Neural progenitor cell (in vitro differentiated cells): ENCODE data around the gene SLX9. TPM values are rescaled to one million over a fixed set of nuclear protein-coding genes. Genes with fewer than 3 reads are reported as not detected.

Experiments used
- DNase-seq: peaks from one replicate; pipeline ENCODE4 v3.0.0-alpha.2; 2016; ENCODE audit warnings: low spot score
- H2AFZ ChIP-seq: fragments of 200-600 bp; sonication (generic); replicated peaks from 2 replicates; pipeline ENCODE4 v1.6.1; 2016; ENCODE audit warnings: antibody characterized with exemption
- H3F3A ChIP-seq: fragments of 200-600 bp; sonication (generic); 2 replicates; pipeline ENCODE4 v1.6.1; 2016; ENCODE audit warnings: antibody characterized with exemption, low read depth
- H3K27ac ChIP-seq: fragments of 200-600 bp; sonication (generic); 2 replicates; pipeline ENCODE4 v1.5.1; 2016; ENCODE audit warnings: mild to moderate bottlenecking
- H3K27me3 ChIP-seq: fragments of 200-600 bp; sonication (generic); 2 replicates; pipeline ENCODE4 v1.6.1; 2016; ENCODE audit warnings: mild to moderate bottlenecking, moderate library complexity
- H3K36me3 ChIP-seq: fragments of 200-600 bp; sonication (generic); 2 replicates; pipeline ENCODE4 v1.5.1; 2016
- H3K4me1 ChIP-seq: fragments of 200-600 bp; sonication (generic); 2 replicates; pipeline ENCODE4 v1.6.1; 2016; ENCODE audit warnings: mixed run types
- H3K4me2 ChIP-seq: fragments of 200-600 bp; sonication (generic); 2 replicates; pipeline ENCODE4 v1.6.1; 2016
- H3K4me3 ChIP-seq: fragments of 200-600 bp; sonication (generic); 2 replicates; pipeline ENCODE4 v1.5.1; 2016
- H3K79me2 ChIP-seq: fragments of 200-600 bp; sonication (generic); 2 replicates; pipeline ENCODE4 v1.6.1; 2016; ENCODE audit warnings: low read depth
- H3K9ac ChIP-seq: fragments of 200-600 bp; sonication (generic); 2 replicates; pipeline ENCODE4 v1.6.1; 2016
- H3K9me3 ChIP-seq: fragments of 200-600 bp; sonication (generic); 2 replicates; pipeline ENCODE4 v1.5.1; 2016; ENCODE audit warnings: low read depth
- H4K20me1 ChIP-seq: fragments of 200-600 bp; sonication (generic); 2 replicates; pipeline ENCODE4 v1.6.1; 2016; ENCODE audit warnings: low read depth
- H3K27ac Mint-ChIP-seq: 3 replicates; pipeline ENCODE4 v1.8.0; 2021; ENCODE audit warnings: mixed read lengths
- H3K27me3 Mint-ChIP-seq: 2 replicates; pipeline ENCODE4 v1.8.0; 2022; ENCODE audit warnings: low read depth, mild to moderate bottlenecking, inconsistent platforms, moderate library complexity, mixed read lengths; ENCODE audit not compliant: insufficient read depth
- H3K36me3 Mint-ChIP-seq: 3 replicates; pipeline ENCODE4 v1.8.0; 2021; ENCODE audit warnings: mixed read lengths
- H3K4me1 Mint-ChIP-seq: 3 replicates; pipeline ENCODE4 v1.8.0; 2021; ENCODE audit warnings: mixed read lengths
- H3K4me3 Mint-ChIP-seq: 3 replicates; pipeline ENCODE4 v1.8.0; 2021; ENCODE audit warnings: mild to moderate bottlenecking, moderate library complexity, mixed read lengths
- H3K9me3 Mint-ChIP-seq: 3 replicates; pipeline ENCODE4 v1.8.0; 2020; ENCODE audit warnings: mixed read lengths
- CTCF ChIP-seq: fragments of 200-600 bp; sonication (generic); IDR thresholded peaks from 2 replicates; pipeline ENCODE4 v1.5.1; 2017; ENCODE audit warnings: antibody characterized with exemption, mild to moderate bottlenecking
- EZH2 ChIP-seq: fragments of 200-600 bp; sonication (generic); IDR thresholded peaks from 2 replicates; pipeline ENCODE4 v1.6.1; 2017; ENCODE audit warnings: antibody characterized with exemption, mild to moderate bottlenecking, moderate library complexity
- EZH2phosphoT487 ChIP-seq: fragments of 200-600 bp; sonication (generic); IDR thresholded peaks from 2 replicates; pipeline ENCODE4 v1.6.1; 2017; ENCODE audit warnings: antibody characterized with exemption
- total RNA-seq: library from RNA; depleted of rRNA; stranded (reverse); fragments of >200 nt; gene quantifications from 2 replicates; pipeline ENCODE4 v1.2.3, GENCODE V29; 2015; ENCODE audit warnings: low replicate concordance

SLX9 gene
- total RNA-seq, 1 donor from 2014 or later = 4.7 TPM

- peaks cover 82% of the 10 kb centered on the region for H4K20me1 ChIP-seq
- no peak overlapping the region for H2AFZ ChIP-seq
- Mint-ChIP-seq H3K9me3 (no peaks in the 10 kb centered on the region), H3K4me1 (peaks cover 53% of the 10 kb centered on the region), H3K4me3 (no peak overlapping the region), H3K27ac (peak overlapping the region; percentile 87), H3K27me3 (peaks cover 3% of the 10 kb centered on the region), H3K36me3 (peaks cover 11% of the 10 kb centered on the region)
- no peaks in the 10 kb centered on the region for H3K36me3 ChIP-seq
- TF ChIP-seq CTCF = no peak
- TF ChIP-seq EZH2 = no peak
- no peak for TF ChIP-seq EZH2phosphoT487
- no peak overlapping the region for H3K4me2 ChIP-seq
- peaks cover 15% of the 10 kb centered on the region for H3F3A ChIP-seq
- no peak for DNase-seq
- no peak overlapping the region for H3K27ac ChIP-seq
- H3K27me3 ChIP-seq = no peaks in the 10 kb centered on the region
- no peaks in the 10 kb centered on the region for H3K9me3 ChIP-seq
- H3K9ac ChIP-seq = no peak overlapping the region
- H3K4me3 ChIP-seq = no peak overlapping the region
- H3K4me1 ChIP-seq = peaks cover 16% of the 10 kb centered on the region
- H3K79me2 ChIP-seq = peaks cover 66% of the 10 kb centered on the region
Observed at GRCh38 chr21:44955141-44955797, 15.4 kb downstream of the SLX9 start.

GRCh38 chr21:44955798-44956175 lies 16.0 kb downstream of the SLX9 start:
- Histone ChIP-seq H3K9ac (no peak overlapping the region), H3K79me2 (peaks cover 61% of the 10 kb centered on the region), H3K9me3 (no peaks in the 10 kb centered on the region), H4K20me1 (peaks cover 77% of the 10 kb centered on the region), H2AFZ (no peak overlapping the region), H3K4me1 (peaks cover 16% of the 10 kb centered on the region), H3K4me2 (no peak overlapping the region), H3K4me3 (no peak overlapping the region), H3K27me3 (no peaks in the 10 kb centered on the region), H3F3A (peaks cover 15% of the 10 kb centered on the region), H3K36me3 (no peaks in the 10 kb centered on the region), H3K27ac (no peak overlapping the region)
- H3K27me3 Mint-ChIP-seq = peaks cover 2% of the 10 kb centered on the region
- H3K4me1 Mint-ChIP-seq = peaks cover 58% of the 10 kb centered on the region
- DNase-seq = no peak
- no peak for TF ChIP-seq EZH2phosphoT487
- no peak for TF ChIP-seq CTCF
- no peak for TF ChIP-seq EZH2
- peaks cover 11% of the 10 kb centered on the region for H3K36me3 Mint-ChIP-seq
- no peak overlapping the region for H3K4me3 Mint-ChIP-seq
- H3K9me3 Mint-ChIP-seq = no peaks in the 10 kb centered on the region
- peak overlapping the region; percentile 87 for H3K27ac Mint-ChIP-seq

- Histone ChIP-seq H3K4me1 (peaks cover 16% of the 10 kb centered on the region), H3F3A (peaks cover 15% of the 10 kb centered on the region), H3K79me2 (peaks cover 61% of the 10 kb centered on the region), H3K4me2 (no peak overlapping the region), H3K27ac (no peak overlapping the region), H3K9me3 (no peaks in the 10 kb centered on the region), H3K27me3 (no peaks in the 10 kb centered on the region), H3K9ac (no peak overlapping the region), H4K20me1 (peaks cover 77% of the 10 kb centered on the region), H2AFZ (no peak overlapping the region), H3K4me3 (no peak overlapping the region), H3K36me3 (no peaks in the 10 kb centered on the region)
- H3K27me3 Mint-ChIP-seq = peaks cover 2% of the 10 kb centered on the region
- H3K27ac Mint-ChIP-seq = no peak overlapping the region
- no peak for DNase-seq
- H3K36me3 Mint-ChIP-seq = peaks cover 13% of the 10 kb centered on the region
- no peak overlapping the region for H3K4me3 Mint-ChIP-seq
- peaks cover 63% of the 10 kb centered on the region for H3K4me1 Mint-ChIP-seq
- H3K9me3 Mint-ChIP-seq = no peaks in the 10 kb centered on the region
- TF ChIP-seq CTCF (no peak), EZH2phosphoT487 (no peak), EZH2 (no peak)
Observed at GRCh38 chr21:44956356-44957046, 16.7 kb downstream of the SLX9 start.
